ENCODE results near the gene RAD51AP1. TPM values are rescaled to one million over a fixed set of nuclear protein-coding genes. Genes with fewer than 3 reads are reported as not detected.

Gene RAD51AP1
- total RNA-seq, 2 experiments from 2014 or later, result 30.0 to 31.7 TPM

DNA sequence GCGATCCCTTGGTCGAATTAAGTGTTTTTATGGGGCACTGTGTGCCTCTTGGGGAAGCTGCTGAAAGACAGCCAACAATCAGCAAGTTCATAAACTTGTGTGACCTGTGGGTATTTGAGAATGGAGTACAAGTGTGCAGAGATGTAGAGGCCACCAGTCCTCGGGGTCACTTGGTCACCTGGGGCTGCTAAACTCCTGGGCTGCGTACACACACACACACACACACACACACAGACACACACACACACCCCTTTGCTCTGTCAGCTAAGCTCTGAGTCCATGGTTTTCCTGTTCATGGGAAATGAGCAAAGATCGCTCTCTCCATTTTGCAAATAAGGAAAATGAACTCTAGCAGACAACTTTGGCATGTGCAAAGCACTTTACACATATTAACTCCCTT, 47.8 kb downstream of the RAD51AP1 start:
- ChIA-PET POLR2A (no interaction called here), CTCF (no interaction called here)

DNA sequence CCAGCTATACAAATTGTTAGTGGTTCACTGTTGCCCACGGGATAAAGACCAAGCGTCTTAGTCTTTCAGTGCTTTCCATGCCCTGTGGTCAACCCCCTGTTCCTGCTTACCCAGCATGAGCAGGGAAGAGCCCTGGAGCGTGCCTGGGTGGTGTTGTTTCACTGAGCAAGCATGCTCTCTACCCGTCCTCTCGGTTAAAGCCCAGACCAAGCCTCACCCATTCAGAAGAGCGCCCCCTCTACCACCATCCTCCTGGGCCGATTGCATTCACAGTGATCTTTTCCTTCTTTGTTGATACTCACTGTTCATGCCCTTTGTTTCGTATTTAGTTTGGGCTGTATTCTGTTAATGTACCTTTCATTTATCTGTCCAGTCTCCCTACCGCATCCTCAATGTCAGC, 48.4 kb downstream of the RAD51AP1 start:
- ChIA-PET POLR2A (no interaction called here), CTCF (interaction anchor here (1.1 kb wide), 1 partner anchor 18 kb away, joined by 4 read pairs; no protein-coding TSS in a partner anchor)

DNA sequence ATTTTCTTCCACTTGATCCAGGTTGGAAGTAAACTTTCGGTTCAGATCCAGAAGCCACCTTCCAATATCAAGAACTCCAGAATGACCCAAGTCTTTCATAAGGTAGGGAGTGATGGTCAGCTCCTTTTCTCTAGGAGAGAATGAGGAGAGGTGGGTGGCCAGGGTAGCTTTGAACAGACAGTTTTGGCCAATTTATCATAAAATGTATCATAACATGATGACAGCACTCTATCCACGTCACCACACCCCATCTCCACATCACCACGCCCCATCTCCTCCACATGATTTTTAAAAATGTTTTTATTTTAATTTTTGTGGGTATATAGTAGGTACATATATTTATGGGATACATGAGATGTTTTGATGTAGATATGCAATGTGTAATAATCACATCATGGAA, 50.2 kb downstream of the RAD51AP1 start:
- CTCF ChIA-PET, result interaction anchor here (0.7 kb wide), 1 partner anchor 22 kb away, joined by 3 read pairs; no protein-coding TSS in a partner anchor

DNA sequence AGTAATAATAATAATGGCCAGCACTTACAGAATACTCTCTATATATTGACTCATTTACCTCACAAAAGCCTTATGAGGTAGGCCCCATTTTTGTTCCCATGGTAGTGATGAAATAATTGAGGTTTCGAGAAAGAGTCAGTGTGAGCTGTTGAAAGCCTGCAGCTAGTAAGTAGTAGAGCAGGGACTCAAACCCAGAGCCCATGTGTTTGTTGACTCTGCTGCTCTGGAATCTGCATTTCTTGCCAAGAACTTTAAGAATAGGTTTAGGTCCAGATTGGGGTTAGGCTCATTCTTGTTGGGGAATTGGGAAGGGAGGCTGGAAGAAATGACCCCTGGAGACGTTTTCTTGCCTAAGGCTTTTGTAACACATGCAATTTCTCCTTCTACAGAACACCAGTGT, 51.3 kb downstream of the RAD51AP1 start:
- ChIA-PET POLR2A (no interaction called here), CTCF (no interaction called here)

More for the DNA sequence above, 50.2 kb downstream of the RAD51AP1 start:
- POLR2A ChIA-PET, result no interaction called here

GRCh38 chr12:4591180-4591687, 52.5 kb downstream of the RAD51AP1 start:
- ChIA-PET POLR2A (no interaction called here), CTCF (interaction anchor here (1.1 kb wide), 1 partner anchor 15 kb away, joined by 3 read pairs; no protein-coding TSS in a partner anchor)

DNA sequence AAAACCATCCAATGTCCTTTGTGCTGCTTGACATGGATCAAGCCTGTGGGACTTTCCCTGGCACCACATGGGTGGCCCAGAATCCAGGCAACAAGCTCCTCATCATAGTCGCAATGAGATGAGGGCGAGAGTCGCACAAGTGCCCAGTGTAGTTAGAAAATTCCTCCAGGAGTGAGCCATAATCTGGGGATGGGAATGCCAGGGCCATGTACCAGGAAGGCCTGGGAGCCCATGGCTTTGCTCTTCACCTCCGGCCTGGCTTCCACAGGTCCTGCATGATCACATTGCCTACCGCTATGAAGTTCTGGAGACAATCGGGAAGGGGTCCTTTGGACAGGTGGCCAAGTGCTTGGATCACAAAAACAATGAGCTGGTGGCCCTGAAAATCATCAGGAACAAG, 57.2 kb downstream of the RAD51AP1 start:
- CTCF ChIA-PET, result interaction anchor here (1.4 kb wide), 1 partner anchor 9 kb away, joined by 3 read pairs; no protein-coding TSS in a partner anchor
- POLR2A ChIA-PET, result no interaction called here

- ChIA-PET POLR2A (no interaction called here), CTCF (interaction anchor here (1.4 kb wide), 1 partner anchor 23 kb away, joined by 3 read pairs; no protein-coding TSS in a partner anchor)
Observed at GRCh38 chr12:4603421-4603820, 64.7 kb downstream of the RAD51AP1 start.

DNA sequence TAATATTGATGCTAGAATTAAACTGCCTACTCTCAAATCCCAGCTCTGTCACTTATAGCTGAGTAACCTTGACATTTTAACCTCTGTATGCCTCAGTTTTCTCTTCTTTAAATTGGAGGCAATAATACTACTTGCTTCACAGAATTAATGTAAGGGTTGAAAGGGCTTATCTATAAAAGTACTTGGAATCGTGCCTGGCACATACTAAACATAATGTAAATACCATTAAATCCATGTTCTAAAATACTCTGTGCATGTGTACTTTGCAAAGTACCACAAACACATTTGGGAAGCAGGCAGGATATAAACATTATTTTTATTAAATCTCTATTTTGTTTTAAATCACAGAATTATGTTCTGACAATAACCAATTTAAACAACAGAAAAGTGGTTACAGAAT, 65.3 kb downstream of the RAD51AP1 start:
- ChIA-PET CTCF (interaction anchor here (0.6 to 1.7 kb wide), 5 partner anchors 9 to 280 kb away, joined by 3 to 7 read pairs (median 3); partner anchors contain the start of genes AKAP3 and NDUFA9), POLR2A (no interaction called here)

DNA sequence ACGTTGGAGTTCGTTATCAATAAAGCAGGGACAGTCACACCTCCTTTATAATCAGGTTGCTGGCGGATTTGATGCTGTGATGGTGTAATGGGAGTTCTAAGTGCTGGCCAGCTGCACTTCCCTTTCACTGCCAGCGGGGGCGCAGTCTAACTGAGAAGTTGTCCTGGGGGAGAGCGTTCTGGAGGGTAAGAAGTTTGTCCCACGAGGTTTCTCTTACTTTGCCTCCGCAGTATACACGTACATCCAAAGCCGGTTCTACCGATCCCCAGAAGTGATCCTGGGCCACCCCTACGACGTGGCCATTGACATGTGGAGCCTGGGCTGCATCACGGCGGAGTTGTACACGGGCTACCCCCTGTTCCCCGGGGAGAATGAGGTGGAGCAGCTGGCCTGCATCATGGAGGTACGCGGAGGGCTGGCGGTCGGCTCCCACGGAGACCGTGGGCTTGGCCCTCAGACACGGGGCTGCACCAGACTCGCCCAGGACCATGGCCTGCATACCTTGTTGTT, 66.0 kb downstream of the RAD51AP1 start:
- POLR2A ChIA-PET, result interaction anchor here (0.7 kb wide), 1 partner anchor 63 kb away, joined by 17 read pairs; no protein-coding TSS in a partner anchor
- CTCF ChIA-PET, result interaction anchor here (0.6 to 1.7 kb wide), 6 partner anchors 10 to 280 kb away, joined by 3 to 7 read pairs (median 3); partner anchors contain the start of genes AKAP3 and NDUFA9

GRCh38 chr12:4607056-4607455, 68.4 kb downstream of the RAD51AP1 start:
- ChIA-PET CTCF (no interaction called here), POLR2A (no interaction called here)

- POLR2A ChIA-PET, result no interaction called here
- CTCF ChIA-PET, result no interaction called here
Observed at GRCh38 chr12:4609071-4609470, 70.4 kb downstream of the RAD51AP1 start.

Other genes with a start within 250 kb of the RAD51AP1 start
- 10 to 100 TPM; 18.9 to 20.2 TPM for gene TIGAR, start 217.7 kb upstream of the RAD51AP1 start, total RNA-seq
- not detected for gene FGF23, start 159.2 kb upstream of the RAD51AP1 start, total RNA-seq
- not detected for gene FGF6, start 93.1 kb upstream of the RAD51AP1 start, total RNA-seq
- gene DYRK4, start 23.3 kb downstream of the RAD51AP1 start, total RNA-seq, result 10 to 100 TPM; 29.2 to 31.2 TPM
- gene AKAP3, start 110.2 kb downstream of the RAD51AP1 start, total RNA-seq, result 1 to 10 TPM; 2.0 to 2.9 TPM
- 100 to 1,000 TPM; 147 to 152 TPM for gene NDUFA9, start 110.2 kb downstream of the RAD51AP1 start, total RNA-seq
- under 1 TPM; 0.21 to 0.27 TPM for gene GALNT8, start 181.5 kb downstream of the RAD51AP1 start, total RNA-seq

All from activated CD8-positive, alpha-beta memory T cell treated with anti-CD3 and anti-CD28 coated beads for 36 hours (primary cell).